GM18907 (cell line): ENCODE data around the gene NCK1.
"Not testable (repeated sequence)": the region's sequence is repeated elsewhere in the genome, so short reads cannot be mapped to it uniquely, and the experiment has no call there.

Experiments
- ATAC-seq: cut with Tn5 transposase; IDR thresholded peaks from one replicate; pipeline ENCODE4 v1.9.1; 2021; ENCODE audit warnings: mild to moderate bottlenecking, moderate library complexity; ENCODE audit not compliant: unreplicated experiment

NCK1 gene

DNA sequence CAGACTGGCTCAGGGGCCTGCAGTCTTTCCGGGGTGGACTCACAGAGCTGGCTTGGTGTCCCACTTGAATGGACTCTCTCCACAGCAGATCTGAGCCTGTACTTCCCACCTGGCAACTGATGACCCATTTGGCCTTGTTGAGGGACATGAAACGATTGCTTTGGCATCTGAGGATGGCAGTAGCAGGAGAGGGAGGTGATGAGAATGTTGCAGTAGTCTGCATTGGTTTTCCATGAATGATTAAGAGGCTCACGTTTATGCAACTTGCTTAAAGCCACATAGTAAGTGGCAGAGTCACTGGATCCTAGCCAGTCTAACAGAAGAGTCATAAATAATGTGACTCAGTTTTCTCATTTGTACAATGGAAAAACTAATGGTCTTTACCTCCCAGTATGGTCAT lies 117.7 kb downstream of the NCK1 start:
- ATAC-seq = no peak

DNA sequence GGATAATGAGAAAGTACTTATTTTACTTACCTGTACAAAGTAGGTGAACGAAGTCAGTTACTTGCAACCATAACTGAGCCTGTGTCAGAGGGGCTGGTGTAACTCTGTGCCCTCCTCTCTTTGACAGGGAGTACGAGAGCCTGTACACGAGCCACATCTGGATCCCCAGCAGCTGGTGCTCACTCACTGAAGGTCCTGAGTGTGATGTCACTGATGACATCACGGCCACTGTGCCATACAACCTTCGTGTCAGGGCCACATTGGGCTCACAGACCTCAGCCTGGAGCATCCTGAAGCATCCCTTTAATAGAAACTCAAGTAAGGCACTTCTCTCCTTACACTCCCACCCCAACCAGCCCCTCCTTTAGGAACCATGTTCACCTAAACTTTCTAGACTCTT lies 120.0 kb downstream of the NCK1 start:
- no peak for ATAC-seq

DNA sequence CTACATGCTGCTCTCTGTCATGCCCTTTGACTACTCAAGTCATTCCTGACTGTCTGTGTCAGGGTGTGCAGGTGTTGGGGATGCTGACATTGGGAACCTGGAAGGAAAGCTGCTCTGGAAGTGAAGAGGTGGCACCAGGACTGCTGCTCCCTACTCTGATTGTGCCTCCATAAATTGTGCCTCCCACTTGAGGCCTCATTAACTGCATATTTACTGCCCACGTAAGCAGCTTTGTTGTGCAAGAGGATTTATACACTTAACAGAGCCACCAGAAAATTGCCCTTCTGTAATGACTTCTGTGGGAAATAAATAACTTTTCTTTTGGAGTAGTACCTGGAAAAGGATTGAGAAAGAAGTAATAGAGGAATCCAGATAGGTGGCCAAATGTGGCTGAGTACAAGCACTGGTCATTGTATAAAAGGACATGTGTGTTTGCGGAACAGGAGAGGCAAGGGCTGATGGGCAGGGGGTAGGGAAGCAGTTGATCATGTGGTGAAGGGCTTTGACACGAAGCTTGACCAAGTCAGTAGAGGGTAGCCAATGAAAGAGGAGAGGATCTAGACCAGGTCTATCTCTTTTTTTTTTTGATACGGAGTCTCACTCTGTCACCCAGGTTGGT lies 120.6 kb downstream of the NCK1 start:
- no peak for ATAC-seq

DNA sequence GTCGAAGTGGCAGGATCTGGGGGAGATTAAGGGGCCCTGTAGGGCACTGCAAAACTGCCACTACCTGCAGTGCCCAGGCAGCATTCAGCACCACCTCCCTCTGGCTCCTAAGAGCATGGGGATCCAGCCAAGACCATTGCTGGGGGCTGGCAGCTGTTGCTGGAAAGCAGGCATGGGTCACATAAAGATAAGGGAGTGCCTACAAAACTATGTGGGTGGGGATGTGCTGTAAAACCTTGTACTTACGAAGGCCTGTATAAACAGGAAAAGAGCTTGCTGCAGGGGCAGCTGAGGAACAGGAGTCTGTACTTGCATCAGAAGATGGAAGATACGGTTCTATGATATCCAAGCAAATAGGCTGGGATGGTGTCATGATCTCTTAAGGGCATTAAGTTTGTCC lies 122.8 kb downstream of the NCK1 start:
- no peak for ATAC-seq

DNA sequence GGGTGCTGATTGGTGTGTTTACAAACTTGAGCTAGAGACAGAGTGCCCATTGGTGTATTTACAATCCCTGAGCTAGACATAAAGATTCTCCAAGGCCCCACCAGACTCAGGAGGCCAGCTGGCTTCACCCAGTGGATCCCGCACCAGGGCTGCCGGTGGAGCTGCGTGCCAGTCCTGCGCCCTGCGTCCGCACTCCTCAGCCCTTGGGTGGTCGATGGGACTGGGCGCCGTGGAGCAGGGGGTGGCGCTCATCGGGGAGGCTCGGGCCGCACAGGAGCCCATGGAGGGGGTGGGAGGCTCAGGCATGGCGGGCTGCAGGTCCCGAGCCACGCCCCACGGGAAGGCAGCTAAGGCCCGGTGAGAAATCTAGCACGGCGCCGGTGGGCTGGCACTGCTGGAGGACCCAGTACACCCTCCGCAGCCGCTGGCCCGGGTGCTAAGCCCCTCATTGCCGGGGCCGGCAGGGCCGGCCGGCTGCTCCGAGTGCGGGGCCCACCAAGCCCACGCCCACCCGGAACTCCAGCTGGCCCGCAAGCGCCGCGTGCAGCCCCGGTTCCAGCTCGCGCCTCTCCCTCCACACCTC lies 125.5 kb downstream of the NCK1 start:
- ATAC-seq = not testable (repeated sequence)

DNA sequence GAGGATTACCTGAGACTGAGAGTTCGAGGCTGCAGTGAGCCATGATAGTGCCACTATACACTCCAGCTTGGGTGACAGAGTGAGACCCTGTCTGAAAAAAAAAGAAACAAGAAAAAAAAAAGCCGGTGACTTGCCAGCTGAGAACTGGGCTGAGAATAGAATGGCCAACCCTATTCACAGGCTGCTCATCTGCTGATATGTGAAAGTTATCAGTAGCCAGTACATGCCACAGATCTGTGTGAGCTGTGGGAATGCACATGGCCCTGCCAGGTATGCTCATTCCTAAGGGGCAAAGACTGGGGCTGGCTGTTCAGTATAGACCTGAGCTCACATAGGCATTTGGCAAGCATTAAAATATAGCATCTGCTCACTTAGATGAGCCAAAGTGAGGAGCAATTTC lies 126.6 kb downstream of the NCK1 start:
- no peak for ATAC-seq

DNA sequence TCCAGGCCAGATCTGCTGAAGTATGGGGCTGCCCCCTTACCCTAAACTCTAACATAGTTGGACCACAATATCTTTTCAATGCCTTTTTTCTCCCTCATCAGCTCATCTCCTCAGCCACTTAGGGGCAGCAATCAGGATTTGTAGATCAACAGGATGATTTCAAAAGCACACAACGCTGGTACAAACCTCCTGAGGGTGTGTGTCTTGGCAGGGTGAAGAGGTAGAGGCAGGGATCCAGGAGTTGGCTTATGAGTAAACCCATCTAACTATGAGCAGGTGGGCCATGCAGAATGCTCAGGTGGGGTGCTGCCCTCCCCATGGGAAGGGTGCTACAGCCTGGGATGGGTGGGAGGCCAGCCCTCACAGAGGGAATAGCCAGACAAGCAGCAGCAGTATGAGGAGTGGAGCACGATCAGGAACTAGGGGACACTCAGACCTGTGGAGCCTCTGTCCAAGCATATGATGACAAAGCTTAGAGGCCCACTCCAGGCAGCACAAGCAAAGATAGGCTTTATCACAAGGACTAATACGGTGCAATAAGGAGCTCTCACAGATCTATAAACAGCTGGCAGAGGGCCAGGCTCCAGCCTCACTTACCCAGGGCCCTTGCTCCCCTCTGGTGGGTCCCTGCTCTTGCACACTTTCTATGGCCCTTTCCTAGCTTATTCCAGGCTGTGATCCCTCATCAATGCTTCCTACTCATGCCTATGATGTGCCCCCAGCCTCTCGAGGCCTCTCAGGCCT lies 127.9 kb downstream of the NCK1 start:
- no peak for ATAC-seq

DNA sequence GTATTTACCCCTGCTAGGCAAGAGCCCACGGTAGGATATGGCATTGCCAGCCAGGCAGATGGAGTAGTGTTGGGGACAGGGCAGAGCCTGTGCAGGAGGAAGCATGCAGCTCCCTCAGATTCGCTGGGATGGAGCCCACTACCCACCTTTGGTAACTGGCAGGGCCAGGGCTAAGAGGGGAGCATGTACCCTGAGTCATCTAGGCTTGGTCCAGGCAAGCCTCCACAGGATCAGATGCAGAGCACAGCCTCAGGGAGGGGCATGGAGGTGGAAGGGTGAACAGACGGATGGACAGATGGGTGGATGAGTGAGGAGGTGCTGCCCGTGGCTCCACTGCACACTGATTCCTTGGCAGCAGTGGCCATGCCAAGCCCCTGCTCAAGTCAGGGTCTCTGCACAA lies 128.8 kb downstream of the NCK1 start:
- no peak for ATAC-seq

DNA sequence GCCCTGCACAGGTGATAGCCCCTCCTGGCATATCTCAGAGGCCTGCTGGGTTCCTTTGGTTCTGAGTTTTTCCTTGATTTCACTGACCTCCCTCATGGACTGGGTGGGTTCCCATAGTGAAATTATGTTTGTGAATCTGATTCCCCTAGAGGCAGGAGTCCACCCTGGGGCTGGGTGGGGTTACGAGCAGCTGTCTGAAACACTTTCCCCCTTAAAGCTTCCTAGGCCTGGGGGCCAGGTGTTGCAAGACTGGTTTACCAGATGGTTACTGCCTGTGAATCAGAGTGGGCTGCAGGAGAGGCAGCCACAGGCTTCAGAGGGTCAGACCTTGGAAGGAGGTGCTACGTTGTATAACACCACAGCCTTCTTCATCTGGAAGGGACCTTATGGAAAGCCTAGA lies 130.1 kb downstream of the NCK1 start:
- ATAC-seq = no peak

DNA sequence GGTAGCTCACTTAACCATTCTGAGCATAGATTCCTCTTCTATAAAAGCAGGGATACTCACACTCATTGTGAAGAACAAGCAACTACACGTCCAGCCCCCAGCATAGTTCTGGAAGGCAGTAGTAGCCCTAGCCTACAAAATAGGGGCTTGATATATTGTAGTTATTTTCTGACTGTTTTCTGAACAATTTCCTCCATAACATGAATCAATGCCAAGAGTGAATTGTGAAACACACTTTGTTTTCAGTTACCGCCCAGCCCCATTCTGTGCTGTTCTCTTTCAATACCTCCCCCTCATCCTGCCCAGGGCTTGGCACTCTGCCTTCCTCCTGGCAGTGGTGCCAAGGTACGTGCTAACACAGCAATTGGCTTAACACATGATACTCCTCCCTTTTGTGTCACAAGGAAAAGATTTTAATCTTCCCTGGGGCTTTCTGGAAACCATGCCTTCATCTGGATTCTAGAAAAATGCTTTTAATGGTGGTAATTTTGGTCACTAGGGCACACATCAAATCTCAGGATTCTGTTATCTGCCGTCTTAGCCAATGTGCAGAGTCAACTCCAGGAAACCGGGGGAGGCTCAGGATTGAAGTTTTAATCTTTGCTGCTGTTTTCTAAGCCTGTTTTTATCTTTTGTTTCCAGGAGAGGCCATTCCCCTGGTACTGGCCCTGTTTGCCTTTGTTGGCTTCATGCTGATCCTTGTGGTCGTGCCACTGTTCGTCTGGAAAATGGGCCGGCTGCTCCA lies 132.9 kb downstream of the NCK1 start:
- ATAC-seq = no peak

DNA sequence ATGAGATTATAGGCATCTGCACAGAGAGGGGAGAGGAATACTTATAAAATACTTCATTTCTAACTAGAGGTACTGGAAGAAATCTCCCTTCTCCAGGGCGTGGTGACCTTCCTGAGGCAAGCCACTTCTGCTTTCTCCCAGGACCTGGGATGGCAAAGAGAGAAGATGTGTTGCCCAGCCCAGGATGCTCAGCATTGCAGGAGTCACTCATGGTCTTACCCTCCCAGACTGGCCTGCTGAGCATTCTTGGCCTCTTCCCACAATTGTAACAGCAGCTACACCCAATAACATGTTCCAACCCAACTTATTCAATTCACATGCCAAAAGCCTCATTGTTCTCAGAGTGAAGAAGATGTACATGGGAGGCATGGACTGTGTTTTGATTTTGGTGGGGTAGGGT lies 133.6 kb downstream of the NCK1 start:
- no peak for ATAC-seq
